HTERT RPE-1 (cell line): ENCODE results near the gene SLC38A2.

Experiments used
- in situ Hi-C: fragments of 300-500 bp; cut with MboI; formaldehyde crosslinking; loops from 4 replicates; pipeline ENCODE4 v1.14.3; 2020; ENCODE audit warnings: low sequenced_read_pairs

The SLC38A2 gene

DNA sequence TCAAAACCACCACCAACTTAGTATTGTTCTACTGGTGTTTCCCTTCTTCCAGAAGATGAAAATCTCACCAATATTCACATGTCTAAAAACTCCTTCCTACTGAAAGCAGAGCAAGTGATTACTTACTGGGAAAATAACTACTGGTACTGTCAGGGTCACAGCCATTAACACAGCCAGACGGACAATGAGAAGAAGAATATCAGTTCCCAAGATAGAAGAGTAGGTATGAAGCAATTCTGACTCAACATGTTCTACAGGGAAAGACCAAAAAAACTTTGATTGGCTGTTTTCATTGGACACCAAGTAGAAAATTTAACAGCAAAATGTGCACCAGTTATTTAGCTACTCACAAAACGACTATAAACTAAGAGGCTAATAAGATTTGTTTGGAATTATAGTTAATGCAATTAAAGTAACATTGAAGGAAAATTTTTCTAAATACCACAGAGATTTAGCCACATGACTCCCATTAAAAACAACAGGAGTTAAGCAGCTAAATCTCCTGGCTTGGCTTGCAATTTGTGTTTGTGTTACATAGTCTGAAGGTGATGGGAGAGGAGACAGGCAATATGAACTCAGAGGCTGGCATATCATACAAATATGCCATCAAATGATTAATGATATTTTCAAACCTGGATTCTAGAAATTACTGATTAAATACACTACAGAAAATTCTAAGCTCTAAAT is 9.5 kb downstream of the SLC38A2 start:
- in situ Hi-C loops: no loop called here

DNA sequence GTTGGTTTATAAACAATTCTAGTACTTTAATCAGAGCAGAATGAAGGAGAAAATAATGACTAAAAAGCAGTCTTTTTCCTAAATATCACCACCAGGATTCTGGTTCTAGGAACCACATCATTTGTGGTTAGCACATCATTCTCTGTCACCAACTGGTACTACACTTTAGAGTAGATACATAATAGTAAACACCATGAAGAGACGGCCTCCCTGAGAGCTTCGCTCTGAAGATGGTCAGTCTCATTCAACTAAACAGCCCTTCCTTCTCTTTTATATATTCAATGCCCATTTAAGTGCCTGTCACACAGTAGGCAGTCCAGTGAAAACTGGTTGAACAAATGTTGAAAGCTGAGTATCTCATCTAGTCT is 10.9 kb downstream of the SLC38A2 start:
- in situ Hi-C loops: no loop called here

DNA sequence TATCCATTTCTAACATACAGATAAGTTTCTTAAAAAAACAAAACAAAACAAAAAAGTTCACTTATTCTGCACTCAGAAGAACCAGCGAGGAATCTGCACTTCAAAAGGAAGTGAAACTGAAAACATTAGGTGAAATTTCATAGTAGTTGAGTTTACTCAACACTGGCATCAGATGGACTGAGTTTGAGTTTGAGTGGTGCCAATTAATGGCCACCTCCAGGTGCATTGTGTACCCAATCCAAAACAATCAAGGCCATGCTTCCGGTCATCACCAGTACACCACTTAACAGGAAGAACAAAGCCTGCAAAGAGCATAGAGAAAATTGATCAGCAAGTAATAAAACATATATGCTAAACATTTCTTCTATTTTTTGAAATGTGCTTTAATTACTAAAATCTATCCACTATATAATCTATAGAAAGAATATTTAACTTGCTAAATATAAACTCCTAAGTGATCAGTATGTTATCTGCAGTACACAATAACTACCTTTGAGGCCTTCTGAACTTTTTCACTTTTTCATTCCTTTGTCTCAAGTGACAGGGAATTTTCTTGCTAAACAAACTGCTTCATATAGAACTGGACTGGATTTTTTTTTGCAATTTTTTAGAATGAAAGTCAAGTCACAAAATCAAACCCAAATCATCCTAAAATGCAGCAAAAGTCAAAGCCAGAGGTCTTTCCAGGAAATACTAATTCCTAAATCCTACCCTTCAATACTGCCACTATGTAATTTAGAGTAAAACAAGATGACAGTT is 11.5 kb downstream of the SLC38A2 start:
- in situ Hi-C loops: no loop called here

DNA sequence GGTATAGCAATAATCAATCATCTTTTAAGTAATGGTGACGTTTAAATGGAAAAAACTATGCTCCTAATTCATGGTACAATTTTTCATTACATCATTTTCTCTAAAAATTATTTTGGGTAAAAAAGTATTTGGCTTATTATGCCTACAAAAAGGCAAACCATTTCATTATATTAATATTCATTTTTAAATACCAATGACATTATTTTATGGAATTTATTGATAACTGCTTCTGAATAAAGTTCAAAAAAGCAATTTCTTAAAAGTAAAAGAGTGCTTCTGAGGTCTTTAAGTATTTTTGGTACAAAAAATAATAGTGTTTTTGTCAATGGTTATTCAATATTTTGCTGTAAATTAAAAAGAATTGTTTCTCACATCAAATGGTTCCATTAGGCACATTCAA is 12.2 kb downstream of the SLC38A2 start:
- in situ Hi-C loops: no loop called here

DNA sequence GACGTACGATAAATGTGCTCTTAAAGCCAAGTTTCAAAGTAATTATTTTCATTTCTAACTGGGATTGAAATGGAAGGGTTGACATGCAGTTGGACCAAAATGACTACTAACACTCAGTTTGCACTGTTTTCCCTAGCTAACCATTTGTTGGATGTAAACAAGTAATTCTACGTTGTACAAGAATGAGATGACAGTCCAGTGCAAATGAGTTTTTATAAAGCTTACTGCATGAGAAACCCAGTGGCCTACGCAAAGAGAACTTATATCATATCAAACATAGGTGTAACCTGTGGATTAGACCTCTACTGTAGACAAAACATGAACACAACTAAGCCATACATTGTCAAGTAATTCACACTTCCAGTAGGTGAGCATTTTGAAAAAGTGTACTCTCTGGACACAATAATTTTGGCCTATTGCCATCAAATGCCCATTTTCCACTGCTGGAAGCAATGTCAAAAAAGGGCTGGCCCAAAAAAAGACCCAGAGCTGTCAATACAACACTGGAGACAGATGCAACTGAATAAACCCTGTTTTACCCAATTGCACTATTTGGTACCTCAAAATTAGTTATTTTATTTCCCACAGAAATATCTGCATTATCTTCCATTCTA is 12.8 kb downstream of the SLC38A2 start:
- in situ Hi-C loops: no loop called here

DNA sequence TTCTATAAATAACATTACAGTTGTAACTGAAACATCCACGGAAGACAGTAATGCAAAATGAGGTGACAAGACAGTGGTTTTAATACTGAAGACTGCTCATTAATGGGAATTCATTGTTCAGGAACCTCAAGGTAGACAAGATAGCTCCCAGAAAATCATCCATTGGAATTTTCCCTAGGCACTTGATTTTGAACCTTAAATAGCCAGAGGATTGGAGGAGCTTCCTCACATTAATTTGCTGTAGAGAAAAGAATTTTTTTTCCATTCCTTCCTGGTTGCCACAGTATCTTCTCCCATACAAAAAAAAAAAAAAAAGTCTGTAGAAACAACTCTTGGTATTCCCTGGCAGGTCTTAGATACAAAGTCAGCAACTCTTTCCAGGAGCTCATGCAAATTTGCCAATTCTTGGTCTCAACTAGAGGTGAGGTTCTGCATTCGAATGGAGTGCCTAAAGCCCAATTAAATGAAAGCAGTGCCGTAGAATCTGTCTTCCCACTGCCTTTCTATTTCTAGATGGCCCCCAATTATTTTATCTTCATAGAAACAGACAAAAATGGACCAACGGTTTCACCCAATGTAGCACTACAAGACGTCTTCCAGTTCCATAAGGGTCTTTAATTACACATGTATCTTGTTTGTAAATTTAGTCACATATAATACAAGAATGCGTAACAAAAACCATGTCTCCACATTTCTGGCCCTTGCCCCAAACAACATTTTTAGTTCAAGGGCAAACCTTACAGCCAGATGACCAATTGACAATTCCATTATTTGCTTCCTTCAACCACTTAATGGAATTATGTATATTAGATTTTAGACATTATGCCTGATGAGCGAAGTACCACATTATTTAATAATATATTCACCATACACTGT is 13.5 kb downstream of the SLC38A2 start:
- in situ Hi-C loops: no loop called here

DNA sequence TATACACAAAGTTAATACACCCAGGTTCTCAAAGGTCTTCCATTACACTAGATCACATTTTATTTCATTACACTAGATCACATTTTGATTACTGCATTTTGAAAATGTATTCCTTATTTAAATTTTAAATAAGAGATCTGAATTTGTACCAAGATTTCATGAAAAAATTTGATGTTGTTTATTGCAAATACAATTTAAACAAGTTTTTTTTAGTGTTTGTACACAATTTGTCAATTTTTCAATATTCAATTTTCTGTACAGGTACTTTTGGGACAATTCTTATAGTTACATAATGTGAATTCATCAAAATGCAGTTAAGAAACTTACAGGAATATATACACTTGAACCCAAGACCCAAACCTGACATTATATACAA is 14.3 kb downstream of the SLC38A2 start:
- in situ Hi-C loops: no loop called here

DNA sequence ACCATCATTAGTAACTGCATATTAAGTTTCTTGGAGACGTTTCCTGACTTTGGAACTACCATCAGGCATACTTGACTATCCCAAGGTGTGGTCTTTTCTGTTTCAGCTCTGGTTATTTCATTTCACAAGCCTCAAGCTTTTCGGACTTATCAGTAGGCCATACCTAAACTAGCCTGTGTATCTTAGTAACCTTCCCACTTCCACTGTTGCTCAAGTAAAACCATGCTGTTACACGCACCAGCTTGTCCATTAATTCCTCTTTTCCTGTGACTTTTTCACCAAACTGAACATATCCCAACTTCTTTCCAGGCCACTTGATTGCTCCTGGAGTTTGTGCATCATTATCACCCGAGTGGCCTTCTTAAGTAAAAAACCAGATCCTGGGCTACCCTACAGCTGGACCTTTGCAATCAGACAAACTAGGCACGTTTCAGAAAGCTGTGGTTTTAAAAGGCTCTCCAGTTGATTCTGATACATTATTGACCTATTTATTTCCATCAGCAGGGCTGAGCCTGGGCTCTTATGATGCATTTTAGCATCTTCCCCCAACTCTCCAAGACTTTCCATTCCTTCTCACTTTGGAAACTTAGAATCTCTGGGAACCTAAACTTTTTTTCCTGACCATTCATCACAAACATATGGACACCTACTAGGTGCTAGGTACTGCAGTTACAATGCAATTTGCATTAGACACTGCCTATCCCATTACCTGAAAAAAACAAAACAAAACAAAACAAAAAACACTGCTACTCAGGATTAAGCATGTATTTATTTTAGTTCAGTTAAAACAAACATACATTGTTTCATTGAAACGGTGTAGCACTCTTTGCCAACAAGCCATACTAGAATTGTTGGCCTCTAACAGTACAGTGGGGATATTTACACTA is 14.9 kb downstream of the SLC38A2 start:
- in situ Hi-C loops: no loop called here

DNA sequence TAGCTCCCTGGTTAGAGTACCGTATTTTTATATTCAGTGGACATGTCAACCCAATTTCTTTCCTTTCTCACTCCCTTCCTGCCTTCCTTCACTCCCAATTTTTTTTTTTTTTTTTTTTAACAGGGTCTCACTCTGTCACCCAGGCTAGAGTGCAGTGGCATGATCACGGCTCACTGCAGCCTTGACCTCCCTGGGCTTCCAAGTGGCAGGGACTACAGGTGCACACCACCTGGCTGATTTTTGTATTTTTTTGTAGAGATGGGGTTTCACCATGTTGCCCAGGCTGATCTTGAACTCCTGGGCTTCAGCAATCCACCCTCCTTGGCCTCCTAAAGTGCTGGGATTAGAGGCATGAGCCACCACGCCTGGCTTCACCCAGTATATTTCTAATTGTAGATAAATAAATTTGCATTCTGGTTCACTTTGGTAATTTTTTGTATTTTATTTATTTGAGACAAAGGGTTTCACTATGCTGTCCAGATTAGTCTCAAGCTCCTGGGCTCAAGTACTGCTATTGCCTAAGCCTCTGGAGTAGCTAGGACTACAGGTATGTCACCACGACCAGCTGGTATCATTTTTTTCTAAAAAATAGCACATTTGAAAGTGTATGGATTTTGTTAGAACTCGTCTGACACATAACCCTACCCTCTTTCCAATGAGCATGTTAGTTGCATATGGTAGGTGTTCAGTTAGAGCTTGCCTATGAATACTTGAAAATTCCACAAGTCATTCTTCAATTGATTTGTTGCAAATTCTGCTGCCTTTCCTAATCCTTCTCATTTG is 15.7 kb downstream of the SLC38A2 start:
- in situ Hi-C loops: no loop called here

DNA sequence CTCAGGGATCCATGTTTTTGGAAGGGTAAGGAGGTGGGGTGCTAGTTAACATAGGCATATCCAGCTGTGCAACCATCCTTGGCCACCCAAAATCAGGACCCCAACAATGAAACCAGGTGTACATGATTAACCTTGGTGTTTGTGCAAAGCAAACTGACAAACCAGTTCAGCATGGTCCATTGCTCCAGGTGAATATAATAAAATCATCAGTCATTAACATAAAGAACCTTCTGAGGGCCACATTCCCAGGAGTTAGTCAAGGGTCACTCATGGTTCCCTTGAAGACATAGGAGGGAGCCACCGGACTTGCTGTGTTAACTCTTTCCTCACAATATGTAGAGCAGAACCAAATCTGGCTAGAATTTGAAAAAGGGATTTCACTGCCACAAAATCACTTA is 17.8 kb downstream of the SLC38A2 start:
- in situ Hi-C loops: no loop called here

DNA sequence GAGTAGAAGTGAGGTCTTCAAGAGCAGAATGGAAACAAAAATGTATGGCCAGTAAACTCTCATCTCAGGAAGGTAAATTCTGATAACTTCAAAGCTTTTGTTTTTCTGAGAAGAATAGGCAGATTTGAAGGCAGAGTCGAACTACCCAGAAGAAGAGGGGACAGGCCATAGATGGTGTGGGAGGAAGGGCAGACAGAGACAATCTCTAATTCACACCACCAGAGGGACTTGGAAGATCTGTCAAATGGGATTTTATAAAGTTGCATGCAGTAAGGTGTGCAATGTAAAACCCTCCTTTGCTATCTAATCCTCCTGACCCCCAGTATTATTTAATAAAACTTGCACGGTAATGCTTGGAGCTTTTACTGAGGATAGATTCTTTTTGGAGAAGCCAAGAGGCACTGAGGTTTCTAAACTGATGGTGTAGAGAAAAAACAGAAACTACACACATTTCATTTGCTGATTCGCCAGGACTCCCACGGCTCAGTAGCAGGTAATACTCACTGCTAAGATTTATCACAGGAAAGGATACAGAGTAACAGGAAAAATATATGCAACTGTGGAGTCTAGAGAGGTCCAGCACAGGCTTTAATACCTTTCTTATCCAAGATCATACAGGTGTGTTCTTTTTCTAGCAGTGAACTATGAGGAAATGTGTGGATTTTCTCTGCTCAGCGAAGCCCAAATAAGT is 18.3 kb downstream of the SLC38A2 start:
- in situ Hi-C loops: no loop called here

DNA sequence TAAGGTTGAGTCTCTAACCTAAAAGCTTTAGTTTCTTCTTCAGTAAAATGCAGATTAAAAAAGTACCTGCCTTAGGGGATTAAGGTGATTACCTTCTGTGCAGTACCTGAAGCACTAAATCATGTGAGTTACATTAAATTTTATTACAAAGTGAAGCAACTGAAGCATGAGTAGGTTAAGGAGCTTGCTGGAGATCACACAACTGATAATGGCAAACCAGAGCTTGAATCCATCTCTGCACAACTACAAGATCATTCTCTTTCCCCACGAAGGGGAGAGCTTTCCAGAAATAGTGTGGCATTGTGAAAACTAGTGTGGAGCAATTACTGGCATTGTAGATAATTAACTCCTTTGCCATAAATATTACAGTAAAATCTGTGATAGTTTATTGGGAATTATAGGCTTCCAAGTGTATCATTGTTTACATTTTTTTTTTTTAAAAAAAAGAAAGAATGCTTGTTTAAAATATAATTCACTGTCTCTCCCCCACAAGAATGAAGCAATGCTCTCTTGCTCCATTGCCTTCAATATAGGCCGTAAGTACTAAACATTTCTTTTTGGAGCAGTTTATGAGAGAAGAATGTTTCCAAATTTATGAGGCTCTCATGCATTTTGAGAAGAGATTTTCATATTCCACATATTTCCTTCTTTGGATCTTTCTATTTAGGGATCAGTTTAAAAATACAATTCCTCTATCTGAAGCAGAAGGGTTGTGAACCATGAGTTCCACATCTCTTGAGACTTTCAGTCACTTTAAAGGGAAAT is 20.5 kb downstream of the SLC38A2 start:
- in situ Hi-C loops: no loop called here

DNA sequence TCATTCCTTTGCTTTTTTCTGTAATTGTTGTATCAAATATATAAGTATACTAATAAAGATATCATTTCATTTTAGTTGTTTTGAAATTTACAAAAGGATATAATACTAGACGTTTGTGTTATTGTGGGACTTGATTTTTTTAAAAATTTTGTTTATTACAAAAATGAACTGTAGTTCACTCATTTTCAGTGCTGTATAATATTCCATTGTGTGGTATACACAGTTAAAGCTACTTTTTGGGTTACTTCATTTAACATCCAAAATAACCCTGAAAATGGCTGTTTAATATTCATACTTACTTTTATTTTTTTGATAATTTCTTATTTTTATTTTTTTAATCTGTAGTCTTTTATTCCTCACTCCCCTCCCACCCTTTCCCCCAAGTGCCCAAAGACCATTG is 21.4 kb downstream of the SLC38A2 start:
- in situ Hi-C loops: no loop called here

DNA sequence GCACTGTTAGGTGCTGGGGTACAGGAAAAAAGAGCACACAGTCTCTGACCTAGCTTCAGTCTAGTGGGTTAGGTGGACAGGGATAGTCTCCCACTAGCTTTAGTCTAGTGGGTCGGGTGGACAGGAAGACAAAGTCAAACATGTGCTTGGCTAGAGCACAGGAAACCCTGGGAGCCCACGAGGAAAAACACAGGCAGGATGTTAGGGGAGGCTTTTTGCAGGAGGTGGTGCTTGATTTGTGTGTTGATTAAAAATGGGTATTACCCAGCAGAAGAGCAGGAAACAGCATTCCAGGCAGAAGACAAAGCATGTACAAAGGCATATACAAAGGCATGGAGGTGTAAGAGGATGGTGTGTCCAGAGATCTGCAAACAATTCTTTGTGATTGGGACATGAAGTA is 23.3 kb downstream of the SLC38A2 start:
- in situ Hi-C loops: no loop called here

DNA sequence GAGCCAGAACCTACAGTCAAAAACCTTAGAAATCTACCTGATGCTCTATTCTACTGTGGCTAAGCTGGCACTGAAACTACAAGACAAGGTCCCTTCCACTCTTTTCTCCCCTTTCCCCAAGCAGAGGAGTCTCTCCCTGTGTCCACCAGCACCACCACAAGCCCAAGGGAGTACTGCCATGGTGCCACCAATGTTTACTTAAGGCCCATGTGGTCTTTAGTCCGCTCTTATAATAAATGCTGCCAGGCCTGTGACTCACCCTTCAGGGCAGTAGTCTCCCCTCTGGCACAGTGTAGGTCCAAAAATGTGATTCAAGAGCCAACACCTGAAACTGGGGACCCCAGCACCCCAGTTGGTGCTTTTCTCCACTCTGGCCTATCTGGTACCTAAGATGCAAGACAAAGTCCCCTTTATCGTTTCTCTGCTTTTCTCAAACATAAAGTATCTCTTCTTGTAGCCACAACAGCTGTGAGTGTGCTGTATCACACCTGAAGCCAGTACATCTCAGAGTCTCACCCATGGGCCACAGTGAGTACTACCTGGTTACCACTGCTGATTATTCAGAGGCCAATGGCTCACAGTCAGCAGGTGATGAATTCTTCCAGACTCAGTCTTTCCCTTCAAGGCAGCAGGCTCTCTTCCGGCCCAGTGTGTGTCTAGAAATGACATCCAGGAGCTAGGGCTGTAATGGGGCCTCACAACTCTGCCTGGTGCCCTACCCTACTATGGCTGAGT is 29.3 kb downstream of the SLC38A2 start:
- in situ Hi-C loops: no loop called here

DNA sequence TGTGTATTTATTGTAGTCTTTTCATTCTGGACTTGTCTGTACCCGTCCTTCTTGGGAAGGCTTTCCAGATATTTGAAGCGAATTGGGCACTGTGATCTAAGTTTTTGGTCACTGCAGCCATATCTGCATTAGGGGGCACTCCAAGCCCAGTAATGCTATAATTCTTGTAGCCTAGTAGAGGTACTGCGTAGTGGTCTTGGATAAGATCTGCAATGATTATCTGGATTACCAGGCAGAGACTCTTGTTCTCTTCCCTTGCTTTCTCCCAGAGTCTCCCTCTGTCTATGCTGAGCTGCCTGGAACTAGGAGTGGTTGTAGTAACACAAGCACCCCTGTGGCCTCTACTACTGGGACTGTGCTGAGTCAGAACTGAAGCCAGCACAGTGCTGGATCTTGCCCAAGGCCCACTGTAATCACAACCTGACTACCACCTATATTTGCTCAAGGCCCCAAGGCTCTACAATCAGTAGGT is 30.0 kb downstream of the SLC38A2 start:
- in situ Hi-C loops: no loop called here

DNA sequence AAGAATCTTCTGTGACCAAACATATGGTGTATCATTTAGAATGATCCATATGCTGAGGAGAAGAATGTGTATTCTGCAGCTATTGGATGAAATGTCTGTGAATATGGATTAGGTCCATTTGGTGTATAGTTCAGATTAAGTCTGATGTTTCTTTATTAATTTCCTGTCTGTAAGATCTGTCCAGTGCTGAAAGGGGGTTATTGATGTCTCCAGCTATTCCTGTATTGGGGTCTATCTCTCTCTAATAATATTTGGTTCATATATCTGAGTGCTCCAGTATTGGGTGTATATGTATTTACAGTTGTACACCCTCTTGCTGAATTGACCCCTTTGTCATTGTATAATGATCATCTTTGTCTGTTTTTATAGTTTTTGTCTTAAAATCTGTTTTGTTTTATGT is 33.5 kb downstream of the SLC38A2 start:
- in situ Hi-C loops: no loop called here

DNA sequence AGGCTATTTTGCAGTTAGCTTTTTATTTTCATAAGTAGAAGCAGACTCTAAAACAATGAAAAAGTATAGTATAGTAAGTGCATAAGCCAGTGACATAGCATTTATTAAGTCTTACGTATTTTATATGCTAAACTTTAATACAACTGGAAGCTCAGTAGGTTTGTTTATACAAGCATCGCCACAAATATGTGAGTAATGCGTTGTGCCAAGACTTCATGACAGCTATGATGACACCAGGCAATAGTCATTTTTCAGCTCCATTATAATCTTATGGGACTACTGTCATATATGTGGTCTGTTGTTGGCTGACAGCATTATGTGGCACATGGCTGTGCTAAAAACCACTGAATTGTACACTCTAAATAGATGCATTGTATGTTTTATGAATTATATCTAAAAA is 40.3 kb downstream of the SLC38A2 start:
- in situ Hi-C loops: no loop called here
